GM23248 (cell line): ENCODE data around the gene ULK4.

Experiments
- EZH2 ChIP-seq: fragments of 200-600 bp; sonication (generic); IDR thresholded peaks from 2 replicates; pipeline ENCODE4 v1.6.1; 2018; ENCODE audit warnings: antibody characterized with exemption, mild to moderate bottlenecking; ENCODE audit not compliant: insufficient read depth, poor library complexity, severe bottlenecking
- EZH2phosphoT487 ChIP-seq: fragments of 200-600 bp; sonication (generic); IDR thresholded peaks from 2 replicates; pipeline ENCODE4 v1.6.1; 2018; ENCODE audit warnings: antibody characterized with exemption, moderate library complexity, mild to moderate bottlenecking, low read depth; ENCODE audit not compliant: insufficient read depth

- TF ChIP-seq EZH2 (no peak), EZH2phosphoT487 (no peak)
Observed at GRCh38 chr3:41651718-41652117, 310.2 kb downstream of the ULK4 start.
